Activated CD4-positive, alpha-beta T cell treated with anti-CD3 and anti-CD28 coated beads, Interleukin-2, Interleukin-6, amounts not matched to agents 100 ng/mL and 50 ng/mL, durations not matched to agents 16 hours and 8 hours (primary cell): ENCODE data around the gene WDR18.

ENCODE experiments used
- DNase-seq: peaks from one replicate; pipeline ENCODE4 v3.0.0-alpha.2; 2020

Gene WDR18

DNA sequence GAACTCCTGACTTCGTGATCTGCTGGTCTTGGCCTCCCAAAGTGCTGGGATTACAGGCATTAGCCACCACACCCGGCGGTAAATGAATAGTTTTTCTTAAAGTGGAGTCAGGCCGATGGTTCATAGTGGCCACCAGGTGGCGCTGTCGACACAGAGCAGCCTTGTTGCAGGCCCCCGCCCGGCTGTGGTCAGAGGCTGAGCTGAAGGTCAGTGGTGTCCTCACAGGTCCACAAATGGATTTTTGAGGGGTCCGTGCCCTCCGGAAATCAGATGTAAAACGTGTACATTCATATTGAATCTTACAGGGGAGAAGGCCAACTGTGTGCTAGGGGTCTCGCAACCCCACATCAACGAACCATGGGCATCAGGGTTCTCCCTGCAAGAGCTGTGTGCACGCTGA lies 13.4 kb upstream of the WDR18 start:
- DNase-seq: no peak

DNA sequence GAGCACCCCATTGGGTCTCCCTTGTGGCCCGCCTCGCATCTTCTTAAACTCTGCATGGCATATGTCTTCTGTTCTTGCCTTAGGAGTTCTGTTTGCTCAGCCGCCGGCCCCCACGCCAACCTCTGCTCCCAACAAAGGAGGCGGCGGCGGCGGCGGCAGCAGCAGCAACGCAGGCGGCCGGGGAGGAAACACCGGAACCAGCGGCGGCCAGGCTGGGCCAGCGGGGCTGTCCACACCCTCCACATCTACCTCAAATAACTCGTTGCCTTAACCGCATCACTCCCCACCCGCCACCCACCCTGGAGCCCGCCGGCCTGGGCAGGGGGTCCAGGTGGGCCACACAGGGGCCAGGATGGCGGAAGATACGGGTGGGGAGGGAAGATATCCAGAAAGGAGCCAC lies 12.3 kb upstream of the WDR18 start:
- DNase-seq: no peak

DNA sequence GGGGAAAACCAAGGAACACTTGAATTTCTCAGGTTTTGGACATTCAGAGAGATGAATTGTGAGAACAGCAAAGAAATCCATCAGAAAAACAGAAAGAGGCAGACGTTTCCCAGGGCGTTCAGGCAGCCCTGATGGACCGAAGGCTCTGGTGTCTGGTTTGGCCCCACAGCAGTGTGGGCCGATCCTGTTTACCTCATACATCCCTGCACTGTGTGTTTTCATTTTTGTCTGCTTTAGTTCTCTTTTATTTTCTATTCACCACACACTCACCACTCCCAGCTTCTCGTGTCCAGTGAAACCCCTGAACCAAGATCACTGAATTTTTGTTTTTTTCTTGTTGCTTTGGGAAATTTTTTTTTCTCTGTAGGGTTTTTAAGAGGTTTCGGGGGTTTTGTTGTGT lies 11.9 kb upstream of the WDR18 start:
- DNase-seq: no peak

DNA sequence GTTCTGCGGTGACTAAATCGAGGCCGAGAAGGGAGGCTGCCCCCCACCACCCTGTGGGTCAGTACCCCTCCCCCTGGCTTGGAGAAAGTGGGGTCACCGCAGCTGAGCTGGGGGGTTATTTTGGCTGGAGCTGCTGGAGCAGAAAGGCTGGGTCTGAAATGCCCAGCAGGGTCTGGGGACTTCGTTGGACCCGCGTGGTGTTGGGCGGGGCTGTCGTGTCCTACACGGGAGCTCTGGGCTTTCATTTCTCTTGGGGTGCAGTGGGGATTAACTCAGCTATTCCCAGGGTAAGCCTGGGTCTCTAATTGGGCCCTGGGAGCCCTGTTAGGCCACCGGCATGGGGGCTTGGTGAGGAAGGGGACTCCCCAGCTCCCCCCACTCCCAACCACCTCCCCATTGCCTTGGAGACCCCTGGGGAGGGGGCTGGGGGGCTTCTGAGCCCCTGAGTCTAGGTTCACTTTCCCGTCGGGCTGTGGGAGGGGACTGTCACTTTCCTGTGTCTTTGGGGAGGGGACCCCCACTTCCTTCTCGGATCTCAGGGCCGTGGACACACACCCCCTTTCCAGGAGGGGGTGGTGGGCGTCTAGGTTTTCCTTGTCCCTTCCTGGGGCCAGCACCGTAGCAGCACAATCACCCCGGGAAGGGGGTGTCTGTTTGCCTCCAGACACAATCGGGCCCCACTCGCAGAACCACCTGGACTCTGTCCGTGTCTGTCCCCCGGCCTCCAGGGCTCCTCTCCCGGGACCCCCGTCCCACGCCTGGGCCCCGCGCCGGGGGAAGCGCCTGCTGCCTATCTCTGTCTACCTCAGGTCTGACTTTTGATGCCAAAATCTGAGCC lies 10.2 kb upstream of the WDR18 start:
- DNase-seq: no peak

DNA sequence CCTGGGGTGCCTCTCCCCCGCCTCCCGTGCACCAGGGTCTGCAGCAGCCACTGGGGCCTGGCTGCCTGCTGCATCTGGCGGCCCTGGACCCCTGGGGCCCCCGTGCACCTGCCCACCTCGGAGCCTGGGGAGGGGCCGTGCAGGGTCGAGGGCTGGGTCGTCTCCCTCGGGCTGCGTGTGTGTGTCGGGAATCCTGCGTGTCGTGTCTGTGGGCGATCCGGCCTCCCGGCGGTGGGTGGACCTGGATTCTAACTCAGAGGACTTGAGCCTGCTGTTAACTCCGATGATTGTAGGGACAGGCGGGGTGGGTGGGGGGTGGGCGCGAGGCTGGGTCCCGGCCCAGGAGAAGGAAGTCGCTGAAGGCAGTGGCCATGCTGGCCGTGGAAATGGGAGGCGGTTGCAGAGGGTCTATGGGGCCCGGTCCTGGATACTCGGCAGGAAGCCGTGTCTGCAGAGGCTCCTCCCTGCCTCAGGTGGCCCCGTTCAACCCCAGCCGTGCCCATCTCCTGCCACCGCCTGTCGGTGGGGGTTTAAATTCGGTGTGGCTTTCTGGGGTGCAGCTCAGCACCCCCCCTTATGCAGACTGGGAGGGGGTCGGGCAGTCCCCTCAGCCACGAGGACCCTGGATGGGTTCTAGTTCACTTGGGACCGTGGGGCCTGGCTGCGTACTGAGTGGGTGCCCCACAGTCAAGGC lies 9.4 kb upstream of the WDR18 start:
- no peak for DNase-seq

DNA sequence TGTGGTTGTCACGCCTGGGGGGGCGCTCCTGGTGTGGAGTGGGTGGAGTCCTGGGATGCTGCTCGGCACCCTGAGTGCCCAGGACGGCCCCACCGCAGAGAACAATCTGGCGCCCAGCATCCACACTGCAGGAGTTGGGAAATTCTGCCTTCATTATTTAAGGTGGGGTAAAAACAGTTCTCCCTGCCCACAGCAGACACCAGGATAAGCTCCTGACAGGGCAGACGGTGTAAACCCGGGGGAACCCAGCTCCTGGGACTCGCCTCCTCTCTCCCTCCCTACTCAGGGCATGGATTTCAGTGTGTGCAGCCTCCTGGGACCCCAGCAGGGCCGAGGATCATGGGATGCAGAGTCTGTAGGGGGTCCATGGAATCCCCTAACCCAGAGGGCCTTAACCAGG lies 7.7 kb upstream of the WDR18 start:
- DNase-seq: no peak

DNA sequence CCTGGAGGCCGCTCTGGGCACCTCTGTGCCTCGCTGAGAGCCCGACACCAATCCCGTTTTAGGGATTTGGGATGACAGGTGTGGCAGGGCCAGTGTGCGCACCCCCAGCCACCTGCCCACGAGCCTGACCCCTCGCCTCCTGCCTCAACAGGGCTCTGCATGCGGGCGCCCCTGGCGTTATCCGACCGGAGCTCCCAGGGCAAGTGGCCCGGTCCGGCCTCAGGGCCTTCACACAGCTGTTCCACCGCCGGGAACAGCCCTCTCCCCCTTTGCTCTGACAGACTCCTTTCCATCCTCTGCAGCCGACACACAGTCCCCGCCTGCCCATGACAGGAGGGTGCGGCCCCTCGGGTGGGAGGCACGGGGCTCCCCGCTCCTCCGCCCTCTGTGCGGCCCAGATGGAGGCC lies 7.1 kb upstream of the WDR18 start:
- DNase-seq: no peak

DNA sequence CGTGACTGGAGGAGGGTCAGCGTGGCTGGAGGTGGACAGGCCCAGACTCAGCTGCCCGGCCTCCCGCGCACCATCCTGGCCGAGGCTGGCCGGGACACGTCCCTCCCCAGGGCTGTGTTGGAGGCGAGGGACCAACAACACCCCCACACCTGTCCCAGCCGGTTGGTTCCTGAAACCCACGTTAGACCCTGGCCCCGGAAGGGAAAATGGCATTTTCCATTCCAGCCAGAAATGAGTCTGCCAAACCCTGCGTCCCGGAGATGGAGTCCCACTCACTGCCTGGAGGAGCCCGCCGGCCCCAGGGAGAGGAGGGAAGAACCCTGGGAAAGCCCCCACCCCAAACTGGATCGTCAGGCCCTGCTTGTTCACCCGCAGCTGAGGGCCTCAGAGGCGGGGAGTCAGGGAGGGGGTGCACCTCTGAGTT lies 4.8 kb upstream of the WDR18 start:
- no peak for DNase-seq

DNA sequence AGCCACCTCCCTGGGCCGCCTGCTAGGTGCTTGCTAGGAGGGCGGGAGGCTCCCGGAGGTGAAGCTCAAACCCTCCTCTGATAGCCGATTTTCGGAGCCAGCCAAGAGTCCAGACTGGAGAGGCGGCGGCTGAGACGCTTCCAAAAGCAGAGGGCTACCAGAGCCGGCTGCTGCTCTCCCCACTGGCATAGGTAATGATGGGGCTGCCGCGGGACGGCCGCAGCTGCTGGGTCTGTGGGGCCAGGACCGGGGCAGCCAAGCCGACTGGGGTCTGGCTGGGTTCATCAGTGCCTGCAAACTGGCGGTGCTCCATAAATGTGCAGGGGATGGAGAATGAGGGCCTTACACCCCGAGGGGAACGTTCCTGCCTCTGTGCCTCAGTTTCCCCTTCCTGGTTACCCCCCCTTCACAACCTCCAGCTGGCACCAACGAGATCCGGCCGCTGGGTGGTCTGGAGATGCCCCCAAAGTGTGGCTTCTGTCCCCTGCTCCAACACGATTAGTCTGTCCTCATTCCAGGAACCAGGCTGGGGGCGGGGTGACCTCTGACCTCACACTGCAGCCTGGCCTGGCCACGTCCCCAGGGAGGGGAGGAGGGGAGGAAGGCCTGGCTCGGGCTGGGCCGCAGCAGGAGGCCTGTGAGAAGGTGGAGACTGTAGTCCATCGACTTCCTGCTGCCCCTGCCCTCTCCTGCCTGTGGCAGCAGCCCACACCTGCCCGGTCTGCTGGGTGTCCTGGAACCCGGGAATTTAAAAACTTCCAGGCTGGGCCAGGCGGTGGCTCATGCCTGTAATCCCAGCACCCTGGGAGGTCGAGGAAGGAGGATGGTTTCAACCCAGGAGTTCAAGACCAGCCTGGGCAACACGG lies 3.8 kb upstream of the WDR18 start:
- no peak for DNase-seq

DNA sequence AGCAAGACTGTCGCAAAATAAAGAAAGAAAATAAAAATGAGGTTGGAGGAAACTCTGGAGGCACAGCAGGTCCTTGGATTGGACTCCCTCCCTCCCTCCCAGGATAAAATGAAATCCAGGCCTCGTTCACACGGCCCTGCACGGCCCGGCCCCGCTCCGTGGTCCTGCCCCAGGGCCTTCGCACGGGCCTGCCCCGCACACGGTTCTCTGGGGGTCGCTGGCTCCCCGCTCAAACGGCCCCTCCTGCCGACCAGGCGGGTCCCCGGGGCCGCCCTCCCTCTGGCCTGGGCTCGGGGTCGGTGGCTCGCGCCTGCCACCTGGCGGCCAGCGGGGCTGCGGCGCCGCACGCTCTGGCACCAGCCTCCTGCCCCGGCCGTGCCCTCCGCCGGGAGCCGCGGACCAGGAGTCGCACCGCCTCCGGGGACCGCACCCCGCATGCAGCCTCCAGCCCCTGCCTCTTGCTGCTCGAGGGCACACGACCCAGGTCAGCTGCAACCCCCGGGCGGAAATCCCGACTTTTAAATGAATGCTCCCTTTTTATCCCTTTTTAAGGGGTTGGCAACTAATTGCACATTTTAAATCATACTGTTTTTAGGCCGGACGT lies 1.5 kb upstream of the WDR18 start:
- peak; percentile 86 for DNase-seq

DNA sequence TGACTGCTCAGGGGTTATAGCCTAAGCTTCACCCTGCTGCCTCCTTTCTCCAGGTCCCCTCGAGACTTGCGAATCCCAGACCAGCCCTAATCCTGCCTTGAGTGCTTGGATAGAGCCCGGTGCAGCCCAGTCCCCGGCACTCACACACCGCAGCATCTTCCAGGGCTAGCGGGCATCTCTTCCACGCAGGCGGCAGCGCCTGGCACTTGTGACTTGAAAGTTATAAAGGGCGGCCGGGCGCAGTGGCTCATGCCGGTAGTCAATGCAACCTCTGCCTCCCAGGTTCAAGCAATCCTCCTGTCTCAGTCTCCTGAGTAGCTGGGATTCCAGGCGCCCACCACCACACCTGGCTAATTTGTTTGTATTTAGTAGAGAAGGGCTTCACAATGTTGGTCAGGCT lies 1.9 kb downstream of the WDR18 start:
- no peak for DNase-seq

DNA sequence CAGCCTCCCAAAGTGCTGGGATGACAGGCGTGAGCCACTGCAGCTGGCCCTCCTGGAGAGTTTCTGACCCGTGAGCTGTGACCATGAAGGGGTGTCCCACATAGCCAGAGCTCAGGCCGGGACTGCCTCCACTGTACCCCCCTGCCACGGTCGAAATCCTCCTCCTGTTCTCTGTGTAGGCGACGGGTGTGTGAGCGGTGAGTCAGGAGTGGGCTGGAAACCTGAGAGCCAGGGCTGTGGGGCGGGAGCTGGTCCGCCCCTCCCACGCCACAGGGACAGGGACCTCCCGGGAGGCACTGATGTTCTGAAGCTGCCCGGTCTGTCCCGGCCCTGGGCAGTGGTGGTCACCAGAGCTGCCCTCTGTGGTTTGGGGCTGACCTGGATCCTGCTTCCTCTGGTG lies 3.9 kb downstream of the WDR18 start:
- no peak for DNase-seq

DNA sequence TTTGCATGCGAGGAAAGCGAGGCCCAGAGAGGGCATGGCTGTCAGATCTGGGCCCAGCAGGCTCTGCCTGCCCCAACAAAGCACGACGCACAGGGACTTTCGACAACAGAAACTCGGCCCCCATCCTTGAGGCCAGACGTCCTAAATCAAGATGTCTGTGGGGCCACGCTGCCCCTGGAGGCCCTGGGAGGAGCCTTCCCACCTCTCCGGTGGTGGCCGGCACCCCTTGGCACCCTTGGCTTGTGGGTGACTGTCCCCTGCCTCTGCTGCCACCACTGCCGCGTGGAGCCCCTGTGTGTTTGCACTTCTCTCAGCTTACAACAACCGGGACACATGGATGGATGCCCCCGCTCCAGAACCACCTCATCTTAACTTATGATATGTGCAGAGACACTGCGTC lies 4.4 kb downstream of the WDR18 start:
- DNase-seq: no peak

DNA sequence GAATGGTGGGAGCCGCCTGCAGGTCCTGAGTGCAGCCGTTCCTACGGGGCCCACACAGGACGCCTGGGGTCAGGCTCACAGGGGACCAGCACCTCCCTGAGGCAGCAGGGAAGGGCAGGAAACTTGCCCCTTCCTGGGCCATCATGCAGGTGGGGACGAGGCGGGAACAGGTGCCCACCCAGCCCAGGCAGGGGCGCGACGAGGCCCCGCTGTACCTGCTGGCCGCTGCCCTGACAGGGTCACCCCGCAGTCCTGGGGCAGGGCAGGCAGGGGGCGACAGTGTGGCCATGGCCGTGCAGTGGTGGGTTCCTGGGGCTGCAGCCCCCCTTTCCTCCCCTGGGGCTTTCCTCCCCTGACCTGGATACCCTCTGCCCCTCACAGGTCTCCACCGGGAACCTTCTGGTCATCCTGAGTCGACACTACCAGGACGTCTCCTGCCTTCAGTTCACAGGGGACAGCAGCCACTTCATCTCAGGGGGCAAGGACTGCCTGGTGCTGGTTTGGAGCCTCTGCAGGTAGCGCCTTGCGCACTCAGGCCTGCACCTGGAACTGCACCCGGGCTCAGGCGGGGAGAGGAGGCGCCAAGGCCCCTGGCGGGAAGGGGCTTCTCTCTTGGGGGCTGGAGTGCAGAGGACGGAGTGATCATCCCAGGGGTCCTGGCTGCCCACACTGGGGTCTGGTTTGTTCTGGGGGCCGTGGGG lies 5.4 kb downstream of the WDR18 start:
- no peak for DNase-seq

DNA sequence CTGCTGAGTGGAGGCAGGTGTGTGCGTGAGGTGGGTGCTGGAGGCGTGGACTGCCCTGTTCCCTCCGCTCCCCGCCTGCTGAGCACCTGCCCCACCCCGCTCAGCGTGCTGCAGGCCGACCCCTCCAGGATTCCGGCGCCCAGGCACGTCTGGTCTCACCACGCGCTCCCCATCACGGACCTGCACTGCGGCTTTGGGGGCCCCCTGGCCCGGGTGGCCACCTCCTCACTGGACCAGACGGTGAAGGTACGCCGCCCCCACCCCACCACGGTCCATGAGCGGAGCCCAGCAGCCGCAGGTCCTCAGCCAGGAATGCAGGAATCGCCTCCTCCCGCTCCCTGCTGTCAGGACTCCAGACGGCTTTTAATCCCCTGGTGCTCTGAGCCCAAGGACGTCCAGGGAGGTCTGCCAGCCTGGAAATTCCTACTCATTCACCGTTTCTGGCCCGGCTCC lies 6.0 kb downstream of the WDR18 start:
- no peak for DNase-seq

DNA sequence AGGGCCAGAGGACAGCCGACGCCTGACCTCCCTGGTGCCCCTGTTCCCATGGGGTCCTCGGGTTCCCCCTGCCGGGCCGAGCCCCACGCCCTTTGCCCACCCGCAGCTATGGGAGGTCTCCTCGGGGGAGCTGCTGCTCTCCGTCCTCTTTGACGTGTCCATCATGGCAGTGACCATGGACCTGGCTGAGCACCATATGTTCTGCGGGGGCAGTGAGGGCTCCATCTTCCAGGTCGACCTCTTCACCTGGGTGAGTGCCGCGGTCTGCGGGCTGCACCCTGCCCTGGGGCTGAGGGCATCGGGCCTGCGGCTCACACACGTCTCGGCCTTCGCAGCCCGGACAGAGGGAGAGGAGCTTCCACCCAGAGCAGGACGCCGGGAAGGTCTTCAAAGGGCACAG lies 6.6 kb downstream of the WDR18 start:
- DNase-seq: no peak

DNA sequence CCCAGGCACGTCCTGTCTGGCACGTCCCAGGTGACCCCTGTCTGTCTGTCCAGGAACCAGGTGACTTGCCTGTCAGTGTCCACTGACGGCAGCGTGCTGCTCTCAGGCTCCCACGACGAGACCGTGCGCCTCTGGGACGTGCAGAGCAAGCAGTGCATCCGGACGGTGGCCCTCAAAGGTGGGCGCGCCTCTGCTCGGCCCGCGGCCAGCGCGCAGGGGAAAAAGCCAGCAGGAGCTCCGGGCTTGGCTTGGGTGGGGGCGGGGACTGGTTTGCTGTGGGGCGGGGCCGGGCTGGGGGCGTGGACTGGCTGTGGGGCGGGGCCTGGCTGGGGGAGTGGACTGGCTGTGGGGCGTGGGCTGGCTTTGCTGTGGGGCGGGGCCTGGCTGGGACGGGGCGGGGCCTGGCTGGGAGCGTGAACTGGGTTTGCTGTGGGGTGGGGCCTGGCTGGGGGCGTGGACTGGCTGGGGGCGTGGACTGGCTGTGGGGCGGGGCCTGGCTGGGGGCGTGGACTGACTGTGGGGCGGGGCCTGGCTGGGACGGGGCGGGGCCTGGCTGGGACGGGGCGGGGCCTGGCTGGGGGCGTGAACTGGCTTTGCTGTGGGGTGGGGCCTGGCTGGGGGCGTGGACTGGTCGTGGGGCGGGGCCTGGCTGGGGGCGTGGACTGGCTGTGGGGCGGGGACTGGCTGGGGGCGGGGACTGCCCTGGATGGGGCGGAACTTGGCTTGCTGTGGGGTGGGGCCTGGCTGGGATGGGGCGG lies 7.2 kb downstream of the WDR18 start:
- DNase-seq: peak; percentile 81

DNA sequence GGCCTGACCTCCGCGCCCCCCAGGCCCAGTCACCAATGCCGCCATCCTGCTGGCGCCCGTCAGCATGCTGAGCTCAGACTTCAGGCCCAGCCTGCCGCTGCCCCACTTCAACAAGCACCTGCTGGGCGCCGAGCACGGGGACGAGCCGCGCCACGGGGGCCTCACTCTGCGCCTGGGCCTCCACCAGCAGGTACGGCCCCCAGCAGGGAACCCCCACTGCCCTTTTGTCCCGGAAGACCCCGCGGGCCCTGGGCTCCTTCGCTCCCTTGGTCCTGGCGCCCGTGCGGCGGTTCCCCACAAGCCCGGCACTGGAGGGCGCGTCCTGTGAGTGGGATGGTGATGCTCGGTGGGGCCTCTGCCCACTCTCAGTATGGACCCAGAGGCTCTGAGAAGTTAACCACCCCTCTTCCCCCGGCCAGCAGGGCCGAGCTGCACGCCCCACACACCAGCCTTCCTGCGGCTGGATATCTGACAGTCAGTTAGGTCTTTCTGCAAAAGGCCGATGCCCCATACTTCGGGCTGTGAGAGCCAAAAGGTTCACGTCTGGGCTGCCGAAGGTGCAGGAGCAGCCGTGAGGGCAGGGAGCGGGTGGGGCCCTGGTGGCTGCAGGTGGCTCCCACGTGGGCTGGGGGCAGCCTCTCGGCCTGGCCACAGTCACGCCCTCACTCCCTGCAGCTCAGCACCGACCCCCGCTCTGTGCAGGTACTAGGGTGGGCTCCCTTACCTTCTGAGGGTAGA lies 8.0 kb downstream of the WDR18 start:
- DNase-seq: no peak

DNA sequence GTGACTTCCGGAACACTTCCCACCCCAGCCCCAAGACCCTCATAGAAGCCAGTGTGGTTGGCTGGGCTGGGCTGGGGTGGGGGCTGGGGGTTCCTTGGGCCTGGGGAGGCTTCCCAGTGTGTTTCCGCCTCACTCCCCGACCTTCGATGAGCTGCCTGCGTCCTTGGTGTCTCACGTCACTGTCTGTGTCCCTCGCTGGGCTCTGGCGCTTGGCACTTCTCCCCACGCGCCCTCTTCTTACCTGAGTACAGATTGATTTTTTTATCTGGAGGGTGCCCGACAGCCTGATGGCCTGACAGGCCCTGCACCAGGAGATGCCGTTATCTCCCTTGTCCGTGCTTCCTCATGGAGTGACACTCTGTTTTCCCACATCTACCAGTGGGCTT lies 8.5 kb downstream of the WDR18 start:
- no peak for DNase-seq

DNA sequence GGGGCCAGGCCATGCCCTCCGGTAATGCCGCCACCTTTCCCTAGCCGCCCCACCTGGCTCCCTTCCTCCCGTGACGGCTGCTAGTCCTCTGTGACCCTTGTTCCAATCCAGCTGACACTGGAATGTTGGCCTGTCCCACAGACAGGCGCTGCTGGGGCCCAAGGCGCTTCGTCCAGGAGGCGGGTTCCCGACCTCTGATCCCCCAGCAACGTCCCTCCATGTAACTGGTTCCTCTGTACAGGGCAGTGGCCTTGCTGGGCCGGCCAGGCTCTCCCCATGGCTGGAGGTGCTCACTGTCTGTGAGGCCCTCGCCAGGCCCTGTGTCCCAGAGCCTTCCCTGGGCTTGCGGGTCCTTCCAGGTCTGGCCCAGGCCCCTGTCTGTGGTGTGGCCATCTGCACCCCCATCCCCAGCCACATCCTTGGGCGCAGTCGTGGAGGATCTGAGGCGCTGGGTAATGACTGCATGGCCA lies 9.3 kb downstream of the WDR18 start:
- DNase-seq: no peak
